T-cell (primary cell): ENCODE results near the gene GANAB. TPM values are rescaled to one million over a fixed set of nuclear protein-coding genes. Genes with fewer than 3 reads are reported as not detected.
A peak's percentile ranks its signal among the peaks of the same experiment; 100 is the strongest.

Source experiments
- ATAC-seq, 4 experiments: fragments of 200-7000 bp in 3 of 4; fragments of 150-1000 bp in 1 of 4; cut with Tn5 transposase; replicated peaks in 1 of 4; 1 replicate in 3 of 4; 2 replicates in 1 of 4; pipeline ENCODE4 v1.10.0; 2021; ENCODE audit warnings: moderate library complexity in 3 of 4, mild to moderate bottlenecking in 2 of 4, moderate number of reproducible peaks in 1 of 4
- CTCF ChIA-PET, 2 donors: fragments of 300-600 bp; sonication (Branson Sonifier 250); formaldehyde crosslinking; loops; one replicate each; lab custom pipeline; 2022; ENCODE audit warnings: antibody characterized with exemption in 2 of 2; lab: Charles Lee
- POLR2A ChIA-PET, 2 donors: fragments of 300-600 bp; sonication (Branson Sonifier 250); formaldehyde crosslinking; loops; one replicate each; lab custom pipeline; 2022; ENCODE audit warnings: antibody characterized with exemption in 2 of 2; lab: Charles Lee
- DNase-seq, 35 experiments: peaks; one replicate each; pipeline versions ENCODE4 v3.0.0 to v3.0.0-alpha.2; 2013 to 2023
- H3K27ac ChIP-seq: one replicate; pipeline ENCODE4 v1.5.1; 2013; ENCODE audit warnings: low read length
- H3K27me3 ChIP-seq, 2 experiments: replicated peaks in 1 of 2; 1 replicate in 1 of 2; 2 replicates in 1 of 2; pipeline versions ENCODE4 v1.6.1 to v1.7.0; 2013; ENCODE audit warnings: low read length in 1 of 2, mixed read lengths in 1 of 2; ENCODE audit not compliant: control insufficient read depth in 2 of 2, insufficient read depth in 2 of 2; ENCODE audit errors: extremely low read depth in 1 of 2
- H3K36me3 ChIP-seq, 2 donors: 1 replicate in 1 of 2; 2 replicates in 1 of 2; pipeline versions ENCODE4 v1.6.1 to v1.7.0; 2013; ENCODE audit warnings: low read length in 1 of 2; ENCODE audit not compliant: control insufficient read depth in 2 of 2, insufficient read depth in 1 of 2; ENCODE audit errors: extremely low read depth in 1 of 2
- H3K4me1 ChIP-seq, 2 experiments: 1 replicate in 1 of 2; 2 replicates in 1 of 2; pipeline versions ENCODE4 v1.6.1 to v1.7.0; 2013; ENCODE audit warnings: low read length in 2 of 2, mixed read lengths in 1 of 2; ENCODE audit not compliant: insufficient read depth in 2 of 2, control insufficient read depth in 1 of 2; ENCODE audit errors: extremely low read depth in 1 of 2
- H3K4me3 ChIP-seq, 2 donors: 1 replicate in 1 of 2; 2 replicates in 1 of 2; pipeline versions ENCODE4 v1.5.1 to v1.7.0; 2013; ENCODE audit warnings: mild to moderate bottlenecking in 2 of 2, low read length in 1 of 2, moderate library complexity in 1 of 2; ENCODE audit not compliant: control insufficient read depth in 1 of 2; ENCODE audit errors: extremely low read depth in 1 of 2
- H3K9me3 ChIP-seq: 2 replicates; pipeline ENCODE4 v1.7.0; 2013
- H3K27ac Mint-ChIP-seq, 2 donors: one replicate each; pipeline ENCODE4 v1.8.0; 2020 to 2021; ENCODE audit warnings: mild to moderate bottlenecking in 2 of 2, mixed read lengths in 2 of 2
- H3K27me3 Mint-ChIP-seq, 2 donors: one replicate each; pipeline ENCODE4 v1.8.0; 2021 to 2022; ENCODE audit warnings: mixed read lengths in 2 of 2
- H3K36me3 Mint-ChIP-seq: one replicate; pipeline ENCODE4 v1.8.0; 2021; ENCODE audit warnings: mixed read lengths
- H3K4me1 Mint-ChIP-seq, 3 donors: one replicate each; pipeline ENCODE4 v1.8.0; 2020 to 2022; ENCODE audit warnings: mixed read lengths in 3 of 3, mild to moderate bottlenecking in 1 of 3
- H3K4me3 Mint-ChIP-seq, 3 donors: one replicate each; pipeline ENCODE4 v1.8.0; 2020 to 2022; ENCODE audit warnings: mild to moderate bottlenecking in 3 of 3, mixed read lengths in 3 of 3, moderate library complexity in 3 of 3
- H3K9me3 Mint-ChIP-seq, 3 donors: one replicate each; pipeline ENCODE4 v1.8.0; 2020 to 2022; ENCODE audit warnings: mixed read lengths in 3 of 3
- WGBS: methylation state at CpG from one replicate; pipeline ENCODE4 v1.1.5; 2013; ENCODE audit warnings: missing lambda C conversion rate; ENCODE audit not compliant: insufficient coverage; 5-methylcytosine and 5-hydroxymethylcytosine counted together
- total RNA-seq, 35 experiments: library from RNA in 6 of 35; stranded (reverse) in 6 of 35; fragments of 120-200 nt in 1 of 35; gene quantifications; one replicate each; pipeline versions ENCODE4 v1.2.1 to v1.2.4 and lab custom pipeline; 2013 to 2026

Gene GANAB
- total RNA-seq, 5 donors from 2014 or later (not counting 1 experiment from before 2014, with no cell fraction given), result 216 to 278 (median 257) TPM

- H3K27ac Mint-ChIP-seq, result no peak overlapping the region
- Histone ChIP-seq H3K27ac (no peak overlapping the region), H3K36me3 (peaks cover 9 to 37% of the 10 kb centered on the region in 2 donors), H3K4me3 (no peak overlapping the region), H3K27me3 (no peaks in the 10 kb centered on the region), H3K4me1 (peaks cover 16 to 55% of the 10 kb centered on the region in 2 experiments), H3K9me3 (no peaks in the 10 kb centered on the region)
- no peak overlapping the region for H3K4me3 Mint-ChIP-seq
- ATAC-seq (no peak), DNase-seq (no peak)
- WGBS, result 91% methylated on average over 6 of the region's 6 CpGs
- ChIA-PET CTCF (no interaction called here), POLR2A (interaction anchor here (1.2 to 2.4 kb wide), 2 partner anchors 17 to 25 kb away, joined by 3 to 34 read pairs; partner anchors contain the start of genes C11orf98 (in 1 of the 2) and CSKMT (in 1 of the 2))
- H3K36me3 Mint-ChIP-seq, result peaks cover 7% of the 10 kb centered on the region
- no peaks in the 10 kb centered on the region for H3K27me3 Mint-ChIP-seq
- no peaks in the 10 kb centered on the region for H3K9me3 Mint-ChIP-seq
- peaks cover 34 to 42% (median 40%) of the 10 kb centered on the region in 3 donors for H3K4me1 Mint-ChIP-seq
These were observed 1.2 kb upstream of the GANAB start for GRCh38 chr11:62647609-62648005.

DNA sequence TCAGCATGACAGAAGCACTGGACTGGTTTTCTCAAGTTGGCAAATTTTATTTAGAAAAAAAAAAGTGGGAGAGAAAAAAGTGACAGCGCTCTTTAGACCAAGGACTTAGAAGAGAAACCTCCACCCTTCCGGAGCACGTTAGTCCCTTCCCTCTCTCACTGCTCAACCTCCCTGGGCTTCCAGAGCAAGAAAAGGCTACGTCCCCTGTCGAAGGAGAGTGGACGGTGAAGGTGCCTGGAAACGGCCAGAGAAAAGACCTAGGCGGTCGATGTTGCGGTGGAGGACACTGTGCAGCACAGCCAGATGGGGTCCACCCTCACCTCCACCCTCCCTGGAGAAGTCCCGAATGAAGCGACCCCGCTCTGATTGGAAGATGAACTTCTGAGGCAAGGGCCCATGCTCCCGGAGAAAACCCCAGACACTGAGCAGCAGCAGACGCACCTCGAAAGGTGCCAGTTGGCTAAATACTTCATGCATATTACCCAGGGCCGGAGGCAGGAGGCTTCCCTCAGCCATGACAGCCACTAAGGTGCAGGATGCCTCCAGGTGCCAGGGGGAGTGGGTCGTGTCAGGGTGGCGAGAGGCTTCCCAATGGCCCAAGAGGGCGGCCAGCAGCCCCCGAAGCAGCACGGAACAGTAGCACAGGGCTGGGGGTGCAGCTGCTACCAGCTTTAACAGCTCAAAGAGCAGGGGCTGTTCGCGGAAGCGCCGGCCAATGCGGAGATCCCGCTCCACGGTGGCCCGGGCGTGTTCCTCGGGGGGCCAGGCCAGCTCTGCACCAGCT, 604 bp upstream of the GANAB start:
- Histone ChIP-seq H3K36me3 (peaks cover 9 to 38% of the 10 kb centered on the region in 2 donors), H3K27ac (peak overlapping the region; percentile 38), H3K4me3 (peak overlapping the region in 1 of 2 donors; percentile 100), H3K4me1 (peaks cover 14 to 49% of the 10 kb centered on the region in 2 experiments), H3K9me3 (no peaks in the 10 kb centered on the region), H3K27me3 (no peaks in the 10 kb centered on the region)
- CTCF ChIA-PET, result interaction anchor here (0.6 to 1.7 kb wide), 3 partner anchors 18 to 258 kb away, joined by 4 to 7 read pairs (median 7); partner anchors contain the start of genes C11orf98 (in 1 of the 2) and CSKMT (in 1 of the 2)
- WGBS, result 83% methylated on average over 26 of the region's 32 CpGs
- POLR2A ChIA-PET, result interaction anchor here in 1 of 2 donors (0.6 to 2.4 kb wide), 4 partner anchors 18 to 73 kb away, joined by 5 to 34 read pairs (median 8); partner anchors contain the start of genes C11orf98, CSKMT and EEF1G
- H3K27me3 Mint-ChIP-seq, result no peaks in the 10 kb centered on the region
- H3K36me3 Mint-ChIP-seq, result peaks cover 7% of the 10 kb centered on the region
- peaks cover 28 to 39% (median 36%) of the 10 kb centered on the region in 3 donors for H3K4me1 Mint-ChIP-seq
- H3K9me3 Mint-ChIP-seq, result no peaks in the 10 kb centered on the region
- H3K27ac Mint-ChIP-seq, result peak overlapping the region; percentile 93 to 96
- peak overlapping the region; percentile 95 to 98 (median 97) for H3K4me3 Mint-ChIP-seq
- ATAC-seq (no peak), DNase-seq (no peak)

DNA sequence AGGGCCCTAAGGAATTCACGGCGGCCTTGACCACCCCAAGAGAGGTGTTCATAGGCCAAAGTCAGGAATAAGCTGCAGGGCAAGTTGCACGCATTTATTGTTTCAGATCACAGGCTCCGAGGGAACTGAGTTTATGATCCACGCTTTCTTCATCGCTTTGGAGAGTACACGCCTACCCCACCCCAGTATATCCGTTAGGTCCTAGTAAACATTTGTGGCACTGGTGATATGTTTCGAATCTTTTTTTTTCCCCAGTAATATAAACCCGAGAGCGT, 805 bp downstream of the GANAB start:
- DNase-seq (peak in 1 of 35 experiments; percentile 27), ATAC-seq (peak in 1 of 4 experiments; percentile 0)
- Histone ChIP-seq H3K27me3 (no peaks in the 10 kb centered on the region), H3K4me3 (peak overlapping the region; percentile 95 to 100), H3K36me3 (peaks cover 9 to 38% of the 10 kb centered on the region in 2 donors), H3K27ac (peak overlapping the region; percentile 94), H3K4me1 (peaks cover 11 to 52% of the 10 kb centered on the region in 2 experiments), H3K9me3 (no peaks in the 10 kb centered on the region)
- CTCF ChIA-PET, result interaction anchor here (0.6 to 1.7 kb wide), 3 partner anchors 20 to 51 kb away, joined by 3 to 7 read pairs (median 4); partner anchors contain the start of genes C11orf98 (in 1 of the 2) and CSKMT (in 1 of the 2)
- 0% methylated on average over 4 of the region's 11 CpGs for WGBS
- Mint-ChIP-seq H3K27me3 (no peaks in the 10 kb centered on the region), H3K4me1 (peaks cover 33 to 44% (median 38%) of the 10 kb centered on the region in 3 donors), H3K27ac (peak overlapping the region; percentile 93 to 96), H3K9me3 (no peaks in the 10 kb centered on the region), H3K36me3 (peaks cover 7% of the 10 kb centered on the region), H3K4me3 (peak overlapping the region; percentile 95 to 98 (median 97))
- POLR2A ChIA-PET, result interaction anchor here (0.6 to 2.4 kb wide), 4 partner anchors 10 to 83 kb away, joined by 3 to 34 read pairs (median 4); partner anchors contain the start of genes C11orf98 (in 2 of the 2) and CSKMT (in 2 of the 2)

DNA sequence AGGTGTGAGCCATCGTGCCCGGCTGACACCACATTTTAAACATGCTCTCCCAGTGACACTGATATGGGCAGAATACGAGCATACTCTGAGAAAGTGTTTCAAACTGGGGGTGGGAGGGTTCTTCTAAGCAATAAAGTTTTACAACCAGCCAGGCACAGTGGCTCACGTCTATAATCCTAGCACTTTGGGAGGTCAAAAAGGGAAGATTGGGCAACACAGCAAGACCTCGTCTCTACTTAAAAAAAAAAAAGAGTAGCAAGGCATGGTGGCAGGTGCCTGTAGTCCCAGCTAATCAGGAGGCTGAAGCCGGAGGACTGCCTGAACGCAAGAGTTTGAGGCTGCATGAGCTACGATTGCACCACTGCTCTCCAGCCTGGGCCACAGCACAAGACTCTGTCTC, 2.2 kb downstream of the GANAB start:
- Mint-ChIP-seq H3K4me1 (peaks cover 42 to 48% (median 42%) of the 10 kb centered on the region in 3 donors), H3K36me3 (peaks cover 8% of the 10 kb centered on the region), H3K4me3 (peak overlapping the region; percentile 24 to 97 (median 29)), H3K9me3 (no peaks in the 10 kb centered on the region), H3K27me3 (no peaks in the 10 kb centered on the region), H3K27ac (peak overlapping the region in 1 of 2 donors; percentile 28)
- H3K27me3 ChIP-seq, result no peaks in the 10 kb centered on the region
- CTCF ChIA-PET, result no interaction called here
- H3K4me3 ChIP-seq, result no peak overlapping the region
- POLR2A ChIA-PET, result interaction anchor here in 1 of 2 donors (0.6 to 1.1 kb wide), 2 partner anchors 9 to 21 kb away, joined by 3 to 4 read pairs; partner anchors contain the start of genes C11orf98, CSKMT and INTS5
- WGBS, result 90% methylated on average over 3 of the region's 8 CpGs
- H3K36me3 ChIP-seq, result peaks cover under 1 to 37% of the 10 kb centered on the region in 2 donors
- ATAC-seq (no peak), DNase-seq (no peak)
- H3K27ac ChIP-seq, result no peak overlapping the region
- peaks cover 14 to 63% of the 10 kb centered on the region in 2 experiments for H3K4me1 ChIP-seq
- no peaks in the 10 kb centered on the region for H3K9me3 ChIP-seq

GRCh38 chr11:62632492-62632891, 13.9 kb downstream of the GANAB start:
- ATAC-seq (no peak), DNase-seq (no peak)
- CTCF ChIA-PET, result no interaction called here
- peak overlapping the region; percentile 28 to 31 for H3K27ac Mint-ChIP-seq
- Histone ChIP-seq H3K9me3 (no peaks in the 10 kb centered on the region), H3K4me3 (no peak overlapping the region), H3K36me3 (peaks cover 30 to 88% of the 10 kb centered on the region in 2 donors), H3K27me3 (no peaks in the 10 kb centered on the region), H3K4me1 (peaks cover 4 to 17% of the 10 kb centered on the region in 2 experiments), H3K27ac (no peak overlapping the region)
- WGBS, result 100% methylated on average over 6 of the region's 6 CpGs
- POLR2A ChIA-PET, result interaction anchor here in 1 of 2 donors (0.6 to 0.7 kb wide), 2 partner anchors 15 to 23 kb away, joined by 4 to 5 read pairs; no protein-coding TSS in a partner anchor
- H3K4me3 Mint-ChIP-seq, result no peak overlapping the region
- H3K36me3 Mint-ChIP-seq, result peaks cover 67% of the 10 kb centered on the region
- peaks cover 20 to 37% (median 24%) of the 10 kb centered on the region in 3 donors for H3K4me1 Mint-ChIP-seq
- no peaks in the 10 kb centered on the region for H3K27me3 Mint-ChIP-seq
- H3K9me3 Mint-ChIP-seq, result no peaks in the 10 kb centered on the region

GRCh38 chr11:62627713-62628112, 18.7 kb downstream of the GANAB start:
- no peaks in the 10 kb centered on the region for H3K9me3 ChIP-seq
- DNase-seq, result no peak
- peak in 3 of 4 experiments; percentile 16 to 41 (median 35) for ATAC-seq
- no peaks in the 10 kb centered on the region for H3K27me3 Mint-ChIP-seq
- H3K4me3 ChIP-seq, result no peak overlapping the region
- peak overlapping the region in 1 of 2 donors; percentile 48 for H3K27ac Mint-ChIP-seq
- ChIA-PET POLR2A (interaction anchor here in 1 of 2 donors (0.6 kb wide), 1 partner anchor 313 kb away, joined by 3 read pairs; no protein-coding TSS in a partner anchor), CTCF (no interaction called here)
- H3K36me3 ChIP-seq, result peaks cover 24 to 73% of the 10 kb centered on the region in 2 donors
- H3K36me3 Mint-ChIP-seq, result peaks cover 52% of the 10 kb centered on the region
- H3K27ac ChIP-seq, result no peak overlapping the region
- no peak overlapping the region for H3K4me3 Mint-ChIP-seq
- no peaks in the 10 kb centered on the region for H3K9me3 Mint-ChIP-seq
- no peaks in the 10 kb centered on the region for H3K27me3 ChIP-seq
- 85% methylated on average over 1 of the region's 3 CpGs for WGBS
- H3K4me1 Mint-ChIP-seq, result peaks cover under 1 to 15% (median 1%) of the 10 kb centered on the region in 3 donors
- H3K4me1 ChIP-seq, result no peaks in the 10 kb centered on the region
